CD1c-positive myeloid dendritic cell (primary cell): Measurements from ENCODE around the gene BAHCC1.

Source experiments
- DNase-seq: peaks from one replicate; pipeline ENCODE4 v3.0.0-alpha.2; 2016; ENCODE audit errors: extremely low spot score

The BAHCC1 gene

GRCh38 chr17:81493198-81494038 lies 98.2 kb downstream of the BAHCC1 start:
- no peak for DNase-seq

- DNase-seq: no peak
These were observed 99.5 kb downstream of the BAHCC1 start for GRCh38 chr17:81494626-81495377.

- DNase-seq: no peak
These were observed 103.8 kb downstream of the BAHCC1 start for GRCh38 chr17:81498953-81499600.

GRCh38 chr17:81499601-81499970 lies 104.3 kb downstream of the BAHCC1 start:
- DNase-seq: no peak

GRCh38 chr17:81500047-81500446 lies 104.8 kb downstream of the BAHCC1 start:
- no peak for DNase-seq

GRCh38 chr17:81502471-81503017 lies 107.3 kb downstream of the BAHCC1 start:
- no peak for DNase-seq

- DNase-seq: no peak
These were observed 108.4 kb downstream of the BAHCC1 start for GRCh38 chr17:81503619-81504018.

GRCh38 chr17:81508639-81509206 lies 113.5 kb downstream of the BAHCC1 start:
- DNase-seq: no peak

- DNase-seq: peak; percentile 65
These were observed 114.1 kb downstream of the BAHCC1 start for GRCh38 chr17:81509207-81509971.

GRCh38 chr17:81509972-81510784 lies 114.9 kb downstream of the BAHCC1 start:
- DNase-seq: no peak

GRCh38 chr17:81510785-81511553 lies 115.7 kb downstream of the BAHCC1 start:
- peak; percentile 17 for DNase-seq

- no peak for DNase-seq
These were observed 116.2 kb downstream of the BAHCC1 start for GRCh38 chr17:81511554-81511803.

GRCh38 chr17:81511804-81512561 lies 116.7 kb downstream of the BAHCC1 start:
- no peak for DNase-seq

GRCh38 chr17:81512562-81513371 lies 117.5 kb downstream of the BAHCC1 start, which contains the start of gene ACTG1:
Gene ACTG1, minus strand, starts transcription at chr17:81512799. Its CDS starts 445 bp downstream, at chr17:81512354.
- DNase-seq: peak; percentile 97

GRCh38 chr17:81513372-81513752 lies 118.1 kb downstream of the BAHCC1 start:
- peak; percentile 45 for DNase-seq

- DNase-seq: peak; percentile 66
These were observed 118.7 kb downstream of the BAHCC1 start for GRCh38 chr17:81513753-81514488.

GRCh38 chr17:81514489-81514738 lies 119.2 kb downstream of the BAHCC1 start:
- no peak for DNase-seq
